Measurements from ENCODE around the gene XYLB.
"Not testable (repeated sequence)": the region's sequence is repeated elsewhere in the genome, so short reads cannot be mapped to it uniquely, and the experiment has no call there.

- TF ChIP-seq TCF7L2 (IDR thresholded peaks at IDR 0.05; ENCODE audit: borderline replicate concordance, extremely low read depth, insufficient read depth, insufficient read length); JUND (IDR thresholded peaks at IDR 0.05); POLR2A (IDR thresholded peaks at IDR 0.05; ENCODE audit: borderline replicate concordance, extremely low read depth, insufficient read depth, insufficient read length); SIN3A (IDR thresholded peaks at IDR 0.05; ENCODE audit: low read depth); CTCF (IDR thresholded peaks at IDR 0.05 in 2 of 3, conservative IDR thresholded peaks at IDR 0.05 in 1 of 3; ENCODE audit: borderline replicate concordance in 1 of 3, insufficient read depth in 1 of 3, low read depth in 2 of 3, low read length in 2 of 3); EZH2 (IDR thresholded peaks at IDR 0.05); ATF3 (IDR thresholded peaks at IDR 0.05); CEBPB (IDR thresholded peaks at IDR 0.05; ENCODE audit: low read depth); POLR2AphosphoS5 (IDR thresholded peaks at IDR 0.05; ENCODE audit: low read depth, low read length); REST (IDR thresholded peaks at IDR 0.05; ENCODE audit: low read depth): not testable (repeated sequence)
These were observed 49.5 kb upstream of the XYLB start for GRCh38 chr3:38297053-38297452.
